Activated gamma-delta T cell treated with anti-CD3 and anti-CD28 coated beads, Interleukin-2, amount 50 U/mL, for 16 hours (primary cell): ENCODE measurements around the gene EGFL8.
A peak's percentile ranks its signal among the peaks of the same experiment; 100 is the strongest.
"Not testable (repeated sequence)": the region's sequence is repeated elsewhere in the genome, so short reads cannot be mapped to it uniquely, and the experiment has no call there.

ENCODE experiments used
- DNase-seq: peaks from one replicate; pipeline ENCODE4 v3.0.0-alpha.2; 2020; ENCODE audit warnings: low read depth

The EGFL8 gene

DNA sequence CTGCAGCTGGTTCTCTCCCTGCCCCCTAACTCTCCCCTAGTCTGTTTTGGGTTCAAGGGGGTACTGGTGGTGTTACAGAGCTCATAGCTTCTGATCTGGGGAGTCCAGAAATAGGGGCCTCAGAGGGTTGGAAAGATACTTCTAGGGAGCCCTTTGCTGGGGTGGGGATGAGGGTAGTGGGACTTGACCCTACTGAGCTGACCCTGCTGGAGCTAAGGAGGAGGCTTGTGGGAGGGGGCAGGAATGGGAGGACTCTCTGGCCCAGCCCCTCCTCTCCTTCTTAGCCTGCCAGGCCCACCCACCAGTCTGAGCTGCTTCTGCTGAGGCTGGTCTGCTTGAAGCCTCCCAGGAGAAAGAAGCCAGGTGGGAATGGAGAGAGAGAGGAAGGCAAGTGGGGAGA lies at the start of gene EGFL8:
Gene EGFL8 (plus strand): TSS at position 301 of the 400 bp plus-strand sequence. CDS start 1,571 bp downstream, outside the sequence.
- DNase-seq, result no peak

- DNase-seq, result no peak
Measured at GRCh38 chr6:32114796-32115195, 49.6 kb upstream of the EGFL8 start.

DNA sequence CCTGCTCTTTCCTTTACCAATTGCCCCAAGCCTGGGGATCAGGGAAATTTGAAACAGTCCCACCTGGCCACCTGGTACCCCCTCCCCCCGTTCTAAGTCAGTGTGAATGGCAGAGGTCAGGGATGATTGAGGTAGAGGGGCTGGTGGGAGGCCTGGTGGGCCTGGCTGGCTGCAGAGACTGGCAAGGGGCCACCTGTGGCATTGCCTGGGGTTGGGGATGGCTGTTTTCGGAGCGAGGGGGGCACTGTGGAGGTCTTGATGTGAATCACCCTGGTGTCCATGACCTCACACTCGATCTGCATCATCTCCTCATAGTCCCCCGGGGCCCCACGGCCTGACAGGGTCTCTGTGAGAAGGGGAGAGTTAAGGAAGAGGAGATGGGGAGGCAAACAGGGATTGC lies 48.8 kb upstream of the EGFL8 start:
- DNase-seq, result no peak

DNA sequence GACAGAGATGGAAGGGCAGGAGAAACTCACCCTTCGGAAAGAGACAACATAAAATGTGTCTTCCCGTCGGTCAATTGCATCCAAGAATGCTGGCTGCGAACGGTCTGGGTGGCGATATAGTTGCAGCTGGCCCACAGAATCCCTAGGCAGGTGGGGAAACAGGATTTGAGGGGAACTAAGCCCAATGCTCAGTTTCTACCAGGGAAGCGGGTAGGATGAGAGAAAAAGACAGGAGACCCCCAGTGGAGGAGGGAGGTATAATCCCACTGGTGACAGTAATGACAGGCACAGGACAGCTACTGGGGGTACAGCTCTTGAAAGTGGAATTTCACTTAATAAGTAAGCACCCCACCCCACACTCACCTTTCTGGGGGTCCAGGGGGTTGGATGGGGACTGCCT lies 47.7 kb upstream of the EGFL8 start:
- no peak for DNase-seq

DNA sequence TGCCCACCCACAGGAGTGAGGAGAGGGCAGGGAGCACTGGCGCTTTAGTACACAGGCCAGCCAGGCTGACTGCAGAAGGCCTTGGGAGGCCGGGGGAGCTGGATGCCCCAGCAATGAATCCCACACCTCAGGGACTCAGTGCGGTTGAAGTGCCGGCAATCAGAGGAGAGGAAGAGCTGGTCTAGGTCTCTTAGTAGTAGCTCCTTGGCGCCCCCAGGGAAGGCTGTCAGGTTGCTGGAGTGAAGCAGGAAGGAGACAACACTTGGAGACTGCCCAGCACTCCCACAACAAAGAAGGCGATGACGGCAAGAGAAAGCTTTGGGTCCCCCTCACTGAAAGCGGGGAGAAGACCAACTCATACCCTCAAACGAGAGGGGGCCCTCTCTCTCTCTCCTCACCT lies 46.9 kb upstream of the EGFL8 start:
- DNase-seq, result no peak

GRCh38 chr6:32118782-32119628 lies 45.4 kb upstream of the EGFL8 start:
- DNase-seq, result peak; percentile 50

- DNase-seq, result no peak
Measured at GRCh38 chr6:32120573-32121059, 43.8 kb upstream of the EGFL8 start.

- no peak for DNase-seq
Measured at GRCh38 chr6:32123681-32124080, 40.7 kb upstream of the EGFL8 start.

DNA sequence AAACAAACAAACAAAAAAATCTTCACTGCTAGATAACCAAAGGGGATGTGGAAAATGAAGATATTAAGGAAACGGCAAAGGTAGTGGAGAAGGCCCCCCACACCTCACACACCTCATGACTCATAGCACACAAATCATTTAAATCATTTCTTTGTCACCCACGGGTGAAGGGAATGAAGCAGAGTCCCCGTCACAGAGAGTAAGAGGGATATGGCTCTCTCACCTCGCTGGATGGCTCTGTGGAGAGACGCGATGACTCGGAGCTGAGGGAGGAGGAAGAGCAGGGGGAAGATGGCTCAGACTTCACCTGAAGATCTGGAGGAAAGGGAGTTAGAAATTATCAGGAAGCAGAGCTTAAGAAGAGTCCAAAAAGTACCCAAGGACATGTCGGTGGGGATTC lies 37.5 kb upstream of the EGFL8 start:
- DNase-seq, result no peak

GRCh38 chr6:32127409-32127716 lies 37.0 kb upstream of the EGFL8 start:
- no peak for DNase-seq

DNA sequence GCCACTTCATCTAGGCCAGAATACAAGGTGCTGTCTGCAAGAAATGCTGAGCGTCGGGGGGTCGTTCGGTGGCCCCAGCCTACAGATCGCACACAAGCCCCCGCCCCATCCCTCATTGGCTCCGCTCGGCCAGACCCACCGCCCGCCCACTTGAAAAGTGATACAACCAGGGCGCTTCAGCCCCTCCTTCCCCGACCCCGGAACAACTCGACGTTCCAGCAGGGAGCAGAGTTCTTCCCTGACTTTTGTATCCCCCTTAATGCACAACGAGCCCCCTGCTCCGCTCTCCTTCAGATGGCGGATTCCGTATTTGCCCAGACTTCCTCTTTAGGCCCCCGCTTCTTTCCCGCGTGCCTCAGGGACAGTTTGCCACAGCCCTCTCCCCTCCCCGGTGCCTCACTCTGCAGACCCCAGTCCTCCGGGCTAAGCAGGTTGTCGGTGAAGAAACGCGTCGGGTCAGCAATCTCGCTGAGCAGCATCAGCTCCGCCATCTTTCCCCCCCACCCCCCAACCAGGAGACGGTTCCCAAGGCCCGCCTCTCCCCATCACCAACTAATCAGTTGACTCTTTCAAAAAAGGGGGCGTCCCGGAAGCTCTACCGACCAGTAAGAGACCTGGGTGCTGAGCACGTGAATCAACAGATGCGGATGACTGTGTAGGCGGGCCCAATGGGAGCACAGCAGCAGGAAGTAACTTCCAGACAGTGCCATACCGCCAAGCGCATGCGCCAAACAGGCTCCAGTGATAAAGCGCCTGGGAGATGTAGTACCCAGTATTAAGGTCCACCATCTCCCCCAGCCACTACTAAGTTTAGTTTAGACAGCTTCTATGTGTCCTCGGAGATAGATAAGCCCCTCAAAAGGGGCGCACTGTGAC lies 36.4 kb upstream of the EGFL8 start, which contains the start of gene ATF6B:
Gene ATF6B (minus strand): TSS at position 530 of the 876 bp plus-strand sequence. CDS start 39 bp downstream, at position 491.
- peak; percentile 97 for DNase-seq

DNA sequence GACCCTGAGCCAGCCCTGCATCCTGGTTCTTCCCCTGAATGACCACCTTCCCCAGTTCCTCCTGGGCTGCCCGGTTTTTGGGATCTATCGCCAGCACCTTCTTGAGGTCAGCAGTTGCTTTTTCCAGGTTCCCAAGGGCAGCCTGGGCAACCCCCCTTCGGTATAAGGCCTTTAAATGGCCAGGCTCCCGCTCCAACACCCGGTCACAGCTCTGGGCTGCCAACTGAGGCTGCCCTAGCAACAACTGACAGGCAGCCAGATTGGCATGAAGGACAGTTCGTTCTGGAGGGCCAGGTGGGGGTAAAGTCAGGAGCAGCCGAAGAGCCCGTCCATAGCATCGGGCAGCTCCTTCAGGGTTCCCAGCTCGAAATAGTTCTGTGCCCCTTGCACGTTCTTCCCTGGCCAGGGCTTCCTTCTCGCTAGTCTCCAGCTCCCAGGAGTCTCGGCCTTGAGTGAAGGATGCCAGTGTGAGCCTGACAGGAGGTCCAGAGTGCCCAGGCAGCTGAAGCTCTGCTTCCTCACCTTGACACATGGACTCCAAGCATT lies 35.6 kb upstream of the EGFL8 start:
- DNase-seq, result no peak

DNA sequence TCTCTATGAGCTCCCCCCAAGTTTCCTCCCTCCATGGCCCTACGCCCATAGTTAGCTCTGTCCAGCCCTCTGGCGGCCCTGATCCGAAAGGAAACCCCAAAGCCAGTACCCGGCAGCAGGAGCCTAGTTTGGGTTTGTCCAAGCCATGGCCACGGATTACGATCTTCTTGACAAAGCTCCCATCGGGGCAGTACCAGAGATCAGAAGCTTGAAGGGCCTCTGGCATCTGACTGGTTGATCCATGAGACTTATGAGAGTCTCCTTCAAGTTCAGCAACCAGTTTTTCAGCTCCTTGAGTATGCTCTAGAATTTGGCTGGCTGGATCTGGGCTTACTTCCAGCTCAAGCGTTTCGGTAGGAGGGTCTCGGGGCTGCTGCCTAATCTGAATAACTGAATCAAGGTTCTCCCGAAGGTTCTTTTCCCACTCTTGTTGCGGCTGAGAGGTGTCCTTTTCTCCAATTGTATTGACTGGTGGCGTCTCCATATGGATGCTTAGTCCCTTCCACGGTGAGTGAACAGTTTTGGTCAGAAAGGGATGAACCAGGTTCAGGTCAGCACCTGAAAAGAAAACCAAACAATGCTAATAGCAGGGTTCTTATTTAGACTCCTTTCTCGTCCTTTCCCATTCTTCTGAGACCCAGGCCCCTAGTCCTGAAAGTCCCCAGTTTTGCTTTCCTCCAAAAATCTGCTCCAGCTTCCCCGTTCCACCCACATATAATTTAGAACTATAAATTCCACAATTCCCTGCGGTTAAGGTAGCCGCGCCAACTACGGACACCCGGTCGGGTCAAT lies 34.9 kb upstream of the EGFL8 start:
- DNase-seq, result no peak

GRCh38 chr6:32131439-32131948 lies 32.9 kb upstream of the EGFL8 start:
- DNase-seq, result no peak

DNA sequence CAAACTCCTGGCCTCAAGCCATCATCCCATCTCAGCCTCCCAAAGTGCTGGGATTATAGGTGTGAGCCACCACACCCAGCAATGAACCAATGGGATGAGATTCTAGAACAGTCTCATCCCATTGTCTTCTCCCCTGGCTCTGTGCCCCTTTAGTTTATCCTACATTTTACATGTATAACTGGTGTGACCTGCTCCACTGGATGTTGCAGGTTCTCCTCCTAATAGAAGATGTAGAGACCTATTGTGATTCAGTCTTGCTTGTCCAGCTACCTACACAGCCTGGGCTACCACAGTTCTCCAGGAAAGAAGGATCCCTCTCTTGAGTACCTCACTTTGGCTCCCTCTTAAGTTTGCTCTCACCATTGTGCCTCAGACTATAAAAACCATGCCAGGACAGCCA lies 32.3 kb upstream of the EGFL8 start:
- DNase-seq, result no peak

- DNase-seq, result no peak
Measured at GRCh38 chr6:32133786-32134185, 30.6 kb upstream of the EGFL8 start.

GRCh38 chr6:32137454-32137853 lies 26.9 kb upstream of the EGFL8 start:
- no peak for DNase-seq

GRCh38 chr6:32139590-32139989 lies 24.8 kb upstream of the EGFL8 start:
- no peak for DNase-seq

- no peak for DNase-seq
Measured at GRCh38 chr6:32140420-32141046, 23.9 kb upstream of the EGFL8 start.

GRCh38 chr6:32144238-32144637 lies 20.2 kb upstream of the EGFL8 start:
- not testable (repeated sequence) for DNase-seq

DNA sequence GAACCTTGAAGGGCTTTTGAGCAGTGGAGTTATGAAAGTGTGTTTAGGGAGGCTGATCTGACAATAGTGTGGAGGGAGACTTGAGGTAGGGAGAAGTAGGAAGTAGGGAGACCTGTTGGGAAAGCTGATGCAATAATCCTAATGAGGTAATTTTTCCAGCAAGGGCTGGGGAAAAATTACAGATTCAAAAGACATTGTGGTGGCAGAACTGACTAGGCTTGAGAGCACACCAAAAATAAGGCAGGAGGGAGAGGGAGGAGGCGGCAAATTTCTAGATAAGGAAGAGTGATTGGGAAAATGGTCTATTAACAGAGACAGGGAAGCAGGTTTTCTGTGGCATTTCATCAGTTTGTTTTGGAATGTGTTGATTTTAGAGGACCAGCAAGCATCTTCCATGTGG lies 18.1 kb upstream of the EGFL8 start:
- no peak for DNase-seq
